ENCODE data around the gene ULBP3. TPM values are rescaled to one million over a fixed set of nuclear protein-coding genes. Genes with fewer than 3 reads are reported as not detected.

ULBP3 gene
- total and polyA plus RNA-seq, 2 of the 4 experiments (the other 2 are of a cell fraction) = 11.1 to 35.1 TPM

GRCh38 chr6:150037526-150038201 is 31.3 kb downstream of the ULBP3 start:
- in situ Hi-C loops (cut with MboI; ENCODE audit: low sequenced_read_pairs) = no loop called here

More at GRCh38 chr6:150037526-150038201, 31.3 kb downstream of the ULBP3 start:
- no TSS peak for BruUV-seq (replicated peaks)
- ATAC-seq (ENCODE audit: low read depth) (peak; percentile 56), DNase-seq (no peak)
- Histone ChIP-seq H3K56ac (ENCODE audit: extremely low read depth, insufficient read depth, low read length) (no peak overlapping the region), H2BK120ac (ENCODE audit: low read depth, low read length) (no peak overlapping the region), H4K91ac (ENCODE audit: insufficient read depth, low read depth, low read length) (no peak overlapping the region), H2AK5ac (ENCODE audit: low read depth, low read length) (no peak overlapping the region), H2BK5ac (ENCODE audit: low read depth, low read length, poor library complexity, severe bottlenecking) (no peak overlapping the region), H3K4me1 (ENCODE audit: control insufficient read depth, insufficient read depth, low read length) (peaks cover 2% of the 10 kb centered on the region; the same call in 1 of the 2 replicates), H2AK9ac (replicated peaks; ENCODE audit: low read depth, low read length, poor library complexity) (peak overlapping the region; percentile 42), H2BK15ac (ENCODE audit: low read depth, low read length) (no peak overlapping the region), H3K27me3 (ENCODE audit: control insufficient read depth, insufficient read depth, low read length) (peaks cover 77% of the 10 kb centered on the region), H3K23ac (ENCODE audit: low read depth, low read length) (no peak overlapping the region), H3K4ac (ENCODE audit: low read depth, low read length) (no peak overlapping the region), H2AFZ (replicated peaks; ENCODE audit: low read length, poor library complexity) (peak overlapping the region; percentile 32), H4K8ac (ENCODE audit: low read depth in 2 of 2, low read length in 2 of 2) (no peak overlapping the region), H3K9me1 (ENCODE audit: insufficient read depth, low read length) (no peaks in the 10 kb centered on the region), H4K20me1 (ENCODE audit: insufficient read depth, low read length) (no peaks in the 10 kb centered on the region), H4K5ac (ENCODE audit: low read depth, low read length) (no peak overlapping the region), H3K4me3 (ENCODE audit: insufficient read depth, low read depth, low read length) (no peak overlapping the region; the same call in 1 of the 2 replicates), H3K27ac (ENCODE audit: insufficient read depth, low read length) (no peak overlapping the region), H3K9ac (ENCODE audit: low read depth, low read length) (no peak overlapping the region), H3K9me3 (ENCODE audit: control insufficient read depth, insufficient read depth, low read length) (peaks cover 5% of the 10 kb centered on the region; the same call in 1 of the 2 replicates), H3K36me3 (ENCODE audit: control insufficient read depth, insufficient read depth, low read length) (no peaks in the 10 kb centered on the region), H3K4me2 (ENCODE audit: low read depth, low read length) (peak overlapping the region; percentile 53; the same call in 1 of the 2 replicates), H2BK20ac (ENCODE audit: low read depth, low read length) (no peak overlapping the region), H3K14ac (replicated peaks; ENCODE audit: low read depth, low read length) (no peak overlapping the region), H3K79me1 (ENCODE audit: low read depth in 1 of 2, low read length in 2 of 2) (no peaks in the 10 kb centered on the region), H3K18ac (ENCODE audit: low read depth, low read length) (no peak overlapping the region)
- ChIA-PET POLR2A (ENCODE audit: unreplicated experiment) (no interaction called here), CTCF (no interaction called here)
- dilution Hi-C loops (cut with HindIII; ENCODE audit: low sequenced_read_pairs, unreplicated experiment) (no loop called here), intact Hi-C loops (cut with micrococcal nuclease) (no loop called here)
- 3% methylated on average over 11 of the region's 55 CpGs; no CpG with 5 or more reads in 1 of the 2 experiments for WGBS, 2 experiments (ENCODE audit: extremely low coverage in 2 of 2, insufficient read length in 1 of 2)
- no peak for TF ChIP-seq CTCF (conservative IDR thresholded peaks at IDR 0.05; ENCODE audit: low read depth, low read length)
- no peak for TF ChIP-seq ELK1 (IDR thresholded peaks at IDR 0.05; ENCODE audit: borderline replicate concordance, low read depth, low read length)
- TF ChIP-seq MAZ (IDR thresholded peaks at IDR 0.05; ENCODE audit: borderline replicate concordance, low read depth, low read length) = no peak
- no peak for TF ChIP-seq BHLHE40 (IDR thresholded peaks at IDR 0.05; ENCODE audit: low read depth, low read length)
- TF ChIP-seq USF2 (IDR thresholded peaks at IDR 0.05; ENCODE audit: low read depth, low read length) = no peak
- TF ChIP-seq RCOR1 (IDR thresholded peaks at IDR 0.05; ENCODE audit: insufficient replicate concordance, low read length) = no peak
- no peak for TF ChIP-seq FOS (IDR thresholded peaks at IDR 0.05; ENCODE audit: low read depth, low read length)
- no peak for TF ChIP-seq POLR2A (IDR thresholded peaks at IDR 0.05; ENCODE audit: low read depth, low read length)
- no peak for TF ChIP-seq MXI1 (IDR thresholded peaks at IDR 0.05; ENCODE audit: borderline replicate concordance, low read depth, low read length)
- TF ChIP-seq RAD21 (IDR thresholded peaks at IDR 0.05; ENCODE audit: low read length) = no peak
- TF ChIP-seq CEBPB (IDR thresholded peaks at IDR 0.05; ENCODE audit: low read depth, low read length) = no peak
- TF ChIP-seq MAFK (IDR thresholded peaks at IDR 0.05; ENCODE audit: low read depth, low read length) = no peak
- TF ChIP-seq RFX5 (IDR thresholded peaks at IDR 0.05; ENCODE audit: low read depth, low read length) = no peak
- no peak for TF ChIP-seq NFE2L2 (IDR thresholded peaks at IDR 0.05; ENCODE audit: low read depth, low read length)
- TF ChIP-seq CHD1 (IDR thresholded peaks at IDR 0.05; ENCODE audit: low read depth, low read length) = no peak
- no peak for TF ChIP-seq SMC3 (IDR thresholded peaks at IDR 0.05; ENCODE audit: low read depth, low read length)
